GM12874 (cell line): ENCODE results near the gene GNA14.

Source experiments
- CTCF ChIP-seq: IDR thresholded peaks from 2 replicates; pipeline ENCODE4 v1.5.1; 2011; ENCODE audit warnings: low read depth, mild to moderate bottlenecking, control low read depth, low read length, moderate library complexity; ENCODE audit not compliant: insufficient read depth

GNA14 gene

GRCh38 chr9:77508396-77508795 is 139.7 kb downstream of the GNA14 start:
- TF ChIP-seq CTCF: no peak

- TF ChIP-seq CTCF: no peak
Measured at GRCh38 chr9:77507212-77507961, 140.7 kb downstream of the GNA14 start.

- no peak for TF ChIP-seq CTCF
Measured at GRCh38 chr9:77505232-77505631, 142.9 kb downstream of the GNA14 start.

- TF ChIP-seq CTCF: no peak
Measured at GRCh38 chr9:77502568-77502967, 145.6 kb downstream of the GNA14 start.

- TF ChIP-seq CTCF: no peak
Measured at GRCh38 chr9:77498891-77499290, 149.2 kb downstream of the GNA14 start.

- TF ChIP-seq CTCF: no peak
Measured at GRCh38 chr9:77497322-77498198, 150.6 kb downstream of the GNA14 start.

- no peak for TF ChIP-seq CTCF
Measured at GRCh38 chr9:77495834-77496671, 152.1 kb downstream of the GNA14 start.
